ENCODE results near the gene UBAC1.

DNA sequence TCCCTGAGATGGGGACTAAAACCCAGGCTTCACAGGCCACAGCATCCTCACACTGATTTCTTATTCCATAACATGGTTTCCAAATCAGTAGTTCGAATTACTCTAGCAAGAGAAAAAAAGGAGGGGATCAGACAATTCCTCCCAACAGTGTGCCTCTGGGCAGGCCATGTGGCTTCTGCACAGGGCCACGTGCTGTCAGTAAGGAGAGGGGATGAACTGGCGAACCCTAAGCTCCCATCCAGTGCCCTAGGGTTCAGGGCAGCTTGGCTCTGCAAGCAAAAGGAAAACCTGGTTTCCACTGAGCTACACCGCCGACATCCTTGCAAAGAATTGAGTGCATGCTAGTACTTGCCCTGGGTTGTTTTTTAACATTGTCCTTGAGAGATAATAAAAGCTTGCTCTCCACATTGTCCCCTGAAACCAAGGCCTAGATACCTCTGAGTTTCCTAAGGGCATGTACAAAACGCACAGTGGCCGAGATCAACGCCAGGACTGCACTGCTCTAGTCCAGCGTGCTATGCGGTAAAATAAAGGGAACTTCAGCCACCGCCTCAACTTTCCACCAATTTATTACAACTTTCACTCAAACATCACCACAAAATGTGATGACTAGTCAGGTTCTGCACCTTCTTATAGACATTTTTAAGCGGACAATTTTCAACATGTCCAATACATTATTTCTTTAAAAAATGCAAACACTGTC is 58.4 kb downstream of the UBAC1 start:
- TF ChIP-seq, protein P1, sequence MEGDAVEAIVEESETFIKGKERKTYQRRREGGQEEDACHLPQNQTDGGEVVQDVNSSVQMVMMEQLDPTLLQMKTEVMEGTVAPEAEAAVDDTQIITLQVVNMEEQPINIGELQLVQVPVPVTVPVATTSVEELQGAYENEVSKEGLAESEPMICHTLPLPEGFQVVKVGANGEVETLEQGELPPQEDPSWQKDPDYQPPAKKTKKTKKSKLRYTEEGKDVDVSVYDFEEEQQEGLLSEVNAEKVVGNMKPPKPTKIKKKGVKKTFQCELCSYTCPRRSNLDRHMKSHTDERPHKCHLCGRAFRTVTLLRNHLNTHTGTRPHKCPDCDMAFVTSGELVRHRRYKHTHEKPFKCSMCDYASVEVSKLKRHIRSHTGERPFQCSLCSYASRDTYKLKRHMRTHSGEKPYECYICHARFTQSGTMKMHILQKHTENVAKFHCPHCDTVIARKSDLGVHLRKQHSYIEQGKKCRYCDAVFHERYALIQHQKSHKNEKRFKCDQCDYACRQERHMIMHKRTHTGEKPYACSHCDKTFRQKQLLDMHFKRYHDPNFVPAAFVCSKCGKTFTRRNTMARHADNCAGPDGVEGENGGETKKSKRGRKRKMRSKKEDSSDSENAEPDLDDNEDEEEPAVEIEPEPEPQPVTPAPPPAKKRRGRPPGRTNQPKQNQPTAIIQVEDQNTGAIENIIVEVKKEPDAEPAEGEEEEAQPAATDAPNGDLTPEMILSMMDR (IDR thresholded peaks at IDR 0.05; ENCODE audit: poor library complexity) = no peak
- TF ChIP-seq EZH2 (IDR thresholded peaks at IDR 0.05; ENCODE audit: borderline replicate concordance) (no peak), EZH2phosphoT487 (IDR thresholded peaks at IDR 0.05; ENCODE audit: low read depth, severe bottlenecking, unreplicated experiment) (no peak)

Measured in hepatocyte (in vitro differentiated cells).